GM19324 (cell line): ENCODE measurements around the gene ABLIM2.

Experiments used
- ATAC-seq: cut with Tn5 transposase; IDR thresholded peaks from one replicate; pipeline ENCODE4 v1.9.1; 2021; ENCODE audit warnings: mild to moderate bottlenecking, moderate library complexity; ENCODE audit not compliant: unreplicated experiment, low FRiP score

ABLIM2 gene

GRCh38 chr4:8037150-8037769 lies 121.4 kb downstream of the ABLIM2 start:
- no peak for ATAC-seq

- no peak for ATAC-seq
Measured at GRCh38 chr4:8035371-8035780, 123.2 kb downstream of the ABLIM2 start.

GRCh38 chr4:8033829-8034528 lies 124.6 kb downstream of the ABLIM2 start:
- ATAC-seq = no peak

GRCh38 chr4:8033067-8033755 lies 125.4 kb downstream of the ABLIM2 start:
- no peak for ATAC-seq

GRCh38 chr4:8032381-8032780 lies 126.2 kb downstream of the ABLIM2 start:
- ATAC-seq = no peak

- ATAC-seq = no peak
Measured at GRCh38 chr4:8030121-8030781, 128.4 kb downstream of the ABLIM2 start.

- no peak for ATAC-seq
Measured at GRCh38 chr4:8029689-8030088, 128.9 kb downstream of the ABLIM2 start.

GRCh38 chr4:8028884-8029568 lies 129.6 kb downstream of the ABLIM2 start:
- ATAC-seq = no peak

GRCh38 chr4:8028368-8028767 lies 130.2 kb downstream of the ABLIM2 start:
- no peak for ATAC-seq

- no peak for ATAC-seq
Measured at GRCh38 chr4:8026453-8026852, 132.2 kb downstream of the ABLIM2 start.

- ATAC-seq = no peak
Measured at GRCh38 chr4:8025668-8026067, 132.9 kb downstream of the ABLIM2 start.

- no peak for ATAC-seq
Measured at GRCh38 chr4:8024073-8024786, 134.4 kb downstream of the ABLIM2 start.

GRCh38 chr4:8023696-8024033 lies 134.9 kb downstream of the ABLIM2 start:
- no peak for ATAC-seq

GRCh38 chr4:8022767-8023695 lies 135.6 kb downstream of the ABLIM2 start:
- ATAC-seq = no peak

GRCh38 chr4:8021796-8022195 lies 136.8 kb downstream of the ABLIM2 start:
- no peak for ATAC-seq

- no peak for ATAC-seq
Measured at GRCh38 chr4:8019396-8020365, 138.9 kb downstream of the ABLIM2 start.

GRCh38 chr4:8016527-8016926 lies 142.1 kb downstream of the ABLIM2 start:
- no peak for ATAC-seq

- no peak for ATAC-seq
Measured at GRCh38 chr4:8015512-8015911, 143.1 kb downstream of the ABLIM2 start.
